ENCODE measurements around the gene HCFC1.

Gene HCFC1

GRCh38 chrX:153956044-153956907 lies 15.3 kb downstream of the HCFC1 start:
- no peak for DNase-seq

- DNase-seq = no peak
These were observed 16.3 kb downstream of the HCFC1 start for GRCh38 chrX:153955228-153955732.

GRCh38 chrX:153954558-153955227 lies 16.9 kb downstream of the HCFC1 start:
- no peak for DNase-seq

GRCh38 chrX:153953892-153954557 lies 17.6 kb downstream of the HCFC1 start:
- no peak for DNase-seq

- DNase-seq = peak; percentile 77 to 80
These were observed 18.2 kb downstream of the HCFC1 start for GRCh38 chrX:153953342-153953830.

GRCh38 chrX:153952373-153953026 lies 19.1 kb downstream of the HCFC1 start:
- DNase-seq = no peak

- no peak for DNase-seq
These were observed 19.8 kb downstream of the HCFC1 start for GRCh38 chrX:153951683-153952372.

GRCh38 chrX:153950127-153950526 lies 21.5 kb downstream of the HCFC1 start:
- DNase-seq = no peak

- DNase-seq = no peak
These were observed 22.5 kb downstream of the HCFC1 start for GRCh38 chrX:153948847-153949805.

- DNase-seq = no peak
These were observed 23.6 kb downstream of the HCFC1 start for GRCh38 chrX:153948002-153948466.

GRCh38 chrX:153947009-153947769 lies 24.4 kb downstream of the HCFC1 start:
- peak; percentile 82 to 86 for DNase-seq

GRCh38 chrX:153945956-153946943 lies 25.4 kb downstream of the HCFC1 start:
- no peak for DNase-seq

- no peak for DNase-seq
These were observed 26.8 kb downstream of the HCFC1 start for GRCh38 chrX:153944800-153945150.

- DNase-seq = peak in 1 of 2 donors; percentile 60
These were observed 27.3 kb downstream of the HCFC1 start, which contains the start of gene RENBP for GRCh38 chrX:153944140-153944799. TSS of gene RENBP (minus strand) at chrX:153944643. CDS start at chrX:153944610, 33 bp downstream.

GRCh38 chrX:153941336-153942252 lies 30.0 kb downstream of the HCFC1 start:
- no peak for DNase-seq

- no peak for DNase-seq
These were observed 32.0 kb downstream of the HCFC1 start for GRCh38 chrX:153939573-153939972.
